Activated T-helper 2 cell treated with anti-CD3 and anti-CD28 coated beads, Interferon-gamma antibody, Interleukin-2, Interleukin-4, amounts not matched to agents 10 μg/mL and 5 μg/mL and 100 μg/mL, durations not matched to agents 14 hours and 24 hours and 36 hours (primary cell): ENCODE results near the gene KRTAP10-3. TPM values are rescaled to one million over a fixed set of nuclear protein-coding genes. Genes with fewer than 3 reads are reported as not detected.

Source experiments
- DNase-seq: peaks from one replicate; pipeline ENCODE4 v3.0.0; 2021; ENCODE audit warnings: low spot score
- H3K27ac Mint-ChIP-seq: one replicate; pipeline ENCODE4 v1.8.0; 2021; ENCODE audit warnings: mixed read lengths
- H3K27me3 Mint-ChIP-seq: one replicate; pipeline ENCODE4 v1.8.0; 2021; ENCODE audit warnings: low read depth, mixed read lengths
- H3K36me3 Mint-ChIP-seq: one replicate; pipeline ENCODE4 v1.8.0; 2021; ENCODE audit warnings: low read depth, mixed read lengths
- H3K4me1 Mint-ChIP-seq: one replicate; pipeline ENCODE4 v1.8.0; 2021; ENCODE audit warnings: low read depth, mixed read lengths
- H3K4me3 Mint-ChIP-seq: one replicate; pipeline ENCODE4 v1.8.0; 2021; ENCODE audit warnings: low read depth, mild to moderate bottlenecking, moderate library complexity, mixed read lengths
- H3K9me3 Mint-ChIP-seq: one replicate; pipeline ENCODE4 v1.8.0; 2021; ENCODE audit warnings: mixed read lengths
- intact Hi-C: fragments of 100-400 bp; cut with micrococcal nuclease; formaldehyde crosslinking; loops from one replicate; pipeline ENCODE4 v1.15.1; 2023
- total RNA-seq: library from RNA; stranded (reverse); gene quantifications from 2 replicates; pipeline ENCODE4 v1.2.3, GENCODE V29; 2022

Gene KRTAP10-3
- total RNA-seq, 1 donor from 2014 or later = not detected

GRCh38 chr21:44531606-44532564 lies 26.7 kb downstream of the KRTAP10-3 start:
- Mint-ChIP-seq H3K4me3 (no peak overlapping the region), H3K9me3 (no peaks in the 10 kb centered on the region), H3K4me1 (no peaks in the 10 kb centered on the region), H3K27me3 (no peaks in the 10 kb centered on the region), H3K27ac (no peak overlapping the region), H3K36me3 (no peaks in the 10 kb centered on the region)
- DNase-seq = no peak
- intact Hi-C loops = no loop called here

GRCh38 chr21:44530903-44531605 lies 27.5 kb downstream of the KRTAP10-3 start:
- H3K4me1 Mint-ChIP-seq = no peaks in the 10 kb centered on the region
- no peak overlapping the region for H3K4me3 Mint-ChIP-seq
- DNase-seq = no peak
- H3K27me3 Mint-ChIP-seq = no peaks in the 10 kb centered on the region
- no peaks in the 10 kb centered on the region for H3K9me3 Mint-ChIP-seq
- no peak overlapping the region for H3K27ac Mint-ChIP-seq
- intact Hi-C loops = no loop called here
- no peaks in the 10 kb centered on the region for H3K36me3 Mint-ChIP-seq

- intact Hi-C loops = no loop called here
- Mint-ChIP-seq H3K4me1 (no peaks in the 10 kb centered on the region), H3K9me3 (no peaks in the 10 kb centered on the region), H3K36me3 (no peaks in the 10 kb centered on the region), H3K27me3 (no peaks in the 10 kb centered on the region), H3K4me3 (no peak overlapping the region), H3K27ac (no peak overlapping the region)
- DNase-seq = no peak
Measured at GRCh38 chr21:44530221-44530902, 28.2 kb downstream of the KRTAP10-3 start.

- Mint-ChIP-seq H3K27me3 (no peaks in the 10 kb centered on the region), H3K36me3 (no peaks in the 10 kb centered on the region), H3K9me3 (no peaks in the 10 kb centered on the region), H3K4me1 (no peaks in the 10 kb centered on the region), H3K27ac (no peak overlapping the region), H3K4me3 (no peak overlapping the region)
- intact Hi-C loops = no loop called here
- no peak for DNase-seq
Measured at GRCh38 chr21:44529503-44530125, 29.0 kb downstream of the KRTAP10-3 start.

DNA sequence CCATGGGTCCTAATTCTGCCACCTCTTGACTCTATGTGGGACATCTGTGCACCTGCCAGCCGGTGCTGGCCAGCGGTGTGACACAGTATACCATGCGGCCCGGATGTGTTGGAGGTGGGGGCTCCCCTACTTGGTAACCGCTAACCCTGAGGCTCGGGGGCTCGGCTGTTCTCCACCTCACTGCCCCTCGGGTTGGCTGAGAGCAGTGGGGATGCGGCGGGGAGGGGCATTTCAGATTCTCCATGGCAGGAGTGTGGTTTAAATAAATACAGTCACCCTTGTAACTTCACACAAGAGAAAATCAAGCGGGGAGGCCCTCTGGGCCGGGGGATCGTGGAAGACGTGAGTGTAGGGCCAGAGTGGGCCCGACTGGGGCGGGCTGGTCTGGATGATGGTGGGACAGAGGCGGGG lies 29.6 kb downstream of the KRTAP10-3 start:
- no peaks in the 10 kb centered on the region for H3K36me3 Mint-ChIP-seq
- no peaks in the 10 kb centered on the region for H3K27me3 Mint-ChIP-seq
- no peak overlapping the region for H3K4me3 Mint-ChIP-seq
- no peaks in the 10 kb centered on the region for H3K4me1 Mint-ChIP-seq
- H3K27ac Mint-ChIP-seq = no peak overlapping the region
- no peak for DNase-seq
- intact Hi-C loops = no loop called here
- no peaks in the 10 kb centered on the region for H3K9me3 Mint-ChIP-seq

DNA sequence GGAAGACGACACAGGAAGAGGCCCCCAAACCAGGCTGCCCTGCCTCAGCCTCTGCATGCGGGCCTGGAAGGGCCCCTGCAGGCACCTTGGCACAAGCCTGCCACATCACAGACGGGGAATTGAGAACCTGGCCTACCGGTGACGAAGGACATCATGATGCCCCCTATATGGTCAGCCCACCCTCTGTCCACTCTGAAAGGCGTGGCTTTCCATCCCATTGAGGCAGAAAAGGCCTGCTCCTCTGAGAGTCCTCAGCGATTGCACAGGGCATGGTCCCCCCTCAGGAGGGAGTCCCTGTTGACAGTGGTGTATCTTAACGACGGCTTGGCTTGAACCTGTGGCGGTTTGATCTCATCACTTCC lies 30.0 kb downstream of the KRTAP10-3 start:
- intact Hi-C loops = no loop called here
- H3K4me3 Mint-ChIP-seq = no peak overlapping the region
- no peaks in the 10 kb centered on the region for H3K9me3 Mint-ChIP-seq
- H3K27ac Mint-ChIP-seq = no peak overlapping the region
- H3K36me3 Mint-ChIP-seq = no peaks in the 10 kb centered on the region
- no peaks in the 10 kb centered on the region for H3K27me3 Mint-ChIP-seq
- no peaks in the 10 kb centered on the region for H3K4me1 Mint-ChIP-seq
- DNase-seq = no peak

GRCh38 chr21:44527983-44528633 lies 30.5 kb downstream of the KRTAP10-3 start:
- H3K27ac Mint-ChIP-seq = no peak overlapping the region
- H3K4me1 Mint-ChIP-seq = no peaks in the 10 kb centered on the region
- intact Hi-C loops = no loop called here
- DNase-seq = no peak
- no peaks in the 10 kb centered on the region for H3K9me3 Mint-ChIP-seq
- no peak overlapping the region for H3K4me3 Mint-ChIP-seq
- no peaks in the 10 kb centered on the region for H3K27me3 Mint-ChIP-seq
- H3K36me3 Mint-ChIP-seq = no peaks in the 10 kb centered on the region

DNA sequence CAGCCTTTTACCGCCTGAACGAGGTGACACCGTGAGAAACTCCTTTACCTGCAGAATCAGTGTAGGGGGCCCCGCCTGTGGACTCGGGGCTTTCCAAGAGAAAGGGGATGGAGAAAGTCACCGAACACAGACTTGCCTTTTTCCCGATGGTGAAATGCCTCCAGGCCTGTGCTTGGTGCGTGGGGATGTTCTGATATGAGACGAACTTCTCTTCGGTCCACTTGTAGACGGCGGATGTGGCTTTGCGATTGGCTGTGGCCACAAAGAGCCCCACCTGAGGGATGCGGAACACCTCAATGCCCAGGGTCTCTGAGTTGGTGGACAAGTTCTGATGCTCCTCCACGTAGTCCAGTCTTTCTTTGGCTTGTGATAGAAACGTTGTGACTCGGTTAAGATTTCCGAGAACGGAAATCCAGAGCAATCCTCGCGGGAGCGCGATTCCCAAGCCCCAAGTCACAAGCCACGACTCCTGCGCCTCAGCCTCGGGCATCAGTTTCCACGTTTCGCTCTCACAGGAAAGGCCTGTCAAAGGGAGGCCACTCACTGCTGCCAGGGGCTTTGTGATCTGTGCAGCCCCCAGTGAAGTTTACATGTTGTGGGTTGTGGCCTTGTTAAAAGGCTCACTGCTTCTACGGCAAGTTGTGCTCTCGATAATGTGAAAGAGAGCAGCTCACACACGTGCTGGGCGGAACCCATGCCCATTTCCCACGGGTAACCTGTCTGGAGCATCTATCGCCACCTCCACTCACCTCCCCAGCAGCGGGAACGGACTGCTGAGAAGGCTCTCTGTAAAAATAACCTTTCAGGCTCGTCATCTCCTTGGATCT lies 31.2 kb downstream of the KRTAP10-3 start:
- no peaks in the 10 kb centered on the region for H3K27me3 Mint-ChIP-seq
- H3K9me3 Mint-ChIP-seq = no peaks in the 10 kb centered on the region
- DNase-seq = no peak
- no peaks in the 10 kb centered on the region for H3K4me1 Mint-ChIP-seq
- intact Hi-C loops = no loop called here
- no peaks in the 10 kb centered on the region for H3K36me3 Mint-ChIP-seq
- no peak overlapping the region for H3K4me3 Mint-ChIP-seq
- no peak overlapping the region for H3K27ac Mint-ChIP-seq

DNA sequence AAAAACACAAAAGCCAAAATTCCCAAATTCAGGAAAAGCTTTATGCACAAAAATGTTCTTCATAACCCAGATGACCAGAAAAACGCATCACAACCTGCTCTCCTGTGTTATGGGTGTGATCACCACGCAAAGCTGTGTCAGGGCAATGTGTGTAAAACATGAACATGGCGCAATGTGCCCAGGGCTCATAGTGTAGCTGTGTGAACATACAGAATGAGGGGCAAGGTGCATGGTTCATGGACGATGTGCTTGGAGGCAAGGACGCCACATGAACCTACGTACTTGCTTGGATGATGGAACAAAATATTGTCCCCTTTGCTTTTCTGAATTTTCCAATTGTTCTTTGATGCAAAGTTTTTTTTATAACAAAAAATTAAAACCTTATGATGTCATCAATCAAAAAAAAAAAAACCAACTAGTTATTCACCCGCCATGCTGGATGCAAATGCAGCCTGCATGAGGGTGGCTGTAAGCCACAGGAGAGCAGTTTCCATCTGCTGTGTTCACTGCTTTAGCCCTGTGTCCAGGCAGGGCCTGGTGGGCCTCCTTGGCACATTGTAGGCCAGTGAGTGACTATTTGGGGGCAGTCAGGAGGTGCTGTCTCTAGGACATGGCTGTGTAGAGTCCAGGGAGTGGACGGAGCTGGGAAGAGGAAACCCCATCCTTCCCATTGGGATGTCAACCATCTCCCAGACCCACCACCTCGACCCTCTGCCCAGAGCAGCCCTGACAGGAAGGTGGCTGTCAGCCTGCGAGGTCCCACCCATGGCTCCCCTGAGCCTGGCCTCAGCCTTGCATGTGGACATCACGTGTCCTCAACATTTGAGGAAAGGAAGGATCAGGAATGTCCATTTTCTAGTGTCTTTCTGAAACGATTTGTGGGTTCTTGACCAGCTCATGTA lies 32.2 kb downstream of the KRTAP10-3 start:
- H3K36me3 Mint-ChIP-seq = no peaks in the 10 kb centered on the region
- intact Hi-C loops = no loop called here
- H3K9me3 Mint-ChIP-seq = no peaks in the 10 kb centered on the region
- H3K27ac Mint-ChIP-seq = no peak overlapping the region
- H3K4me1 Mint-ChIP-seq = no peaks in the 10 kb centered on the region
- no peak for DNase-seq
- H3K27me3 Mint-ChIP-seq = no peaks in the 10 kb centered on the region
- no peak overlapping the region for H3K4me3 Mint-ChIP-seq

DNA sequence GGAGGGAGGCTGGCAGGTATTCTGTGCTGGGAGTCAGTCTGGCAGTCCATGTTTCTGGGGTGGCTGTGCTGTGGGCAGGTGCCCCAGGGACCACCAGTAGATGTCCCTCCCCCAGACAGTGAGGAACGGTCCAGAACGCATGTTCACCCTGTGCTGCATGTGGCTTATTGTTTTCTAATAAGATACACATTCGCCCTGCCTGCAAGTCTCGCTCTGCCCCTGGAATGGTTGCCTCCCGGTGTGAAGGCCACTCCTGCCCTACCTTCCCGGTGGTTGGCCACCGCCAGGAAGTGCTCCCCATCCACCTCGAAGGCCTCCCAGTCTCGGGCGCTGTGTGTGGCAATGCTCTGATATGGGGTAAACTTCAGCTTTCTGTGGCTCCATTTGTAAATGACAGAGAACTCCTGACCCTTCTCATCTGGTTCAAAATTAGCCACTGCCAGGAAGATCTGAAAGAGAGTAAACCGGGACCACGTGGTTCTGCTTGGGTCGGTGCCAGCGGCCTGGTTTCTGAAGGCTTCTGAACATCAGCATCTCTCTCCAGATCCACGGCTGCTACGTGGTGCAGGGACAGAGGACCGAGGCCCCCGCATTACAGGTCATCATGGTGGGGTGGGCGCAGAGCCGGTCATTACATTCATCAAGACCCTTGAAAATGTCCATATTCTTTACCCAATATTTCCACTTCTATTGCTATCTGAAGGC lies 33.1 kb downstream of the KRTAP10-3 start:
- no peaks in the 10 kb centered on the region for H3K4me1 Mint-ChIP-seq
- intact Hi-C loops = no loop called here
- no peaks in the 10 kb centered on the region for H3K27me3 Mint-ChIP-seq
- no peak for DNase-seq
- no peaks in the 10 kb centered on the region for H3K9me3 Mint-ChIP-seq
- H3K36me3 Mint-ChIP-seq = no peaks in the 10 kb centered on the region
- no peak overlapping the region for H3K27ac Mint-ChIP-seq
- H3K4me3 Mint-ChIP-seq = no peak overlapping the region
